Sciatic nerve (tissue), 2 donors: ENCODE data around the gene TSNAXIP1. TPM values are rescaled to one million over a fixed set of nuclear protein-coding genes. Genes with fewer than 3 reads are reported as not detected.

Experiments used
- ATAC-seq: fragments of 200-7000 bp; cut with Tn5 transposase; one replicate; pipeline ENCODE4 v1.9.1; 2020; ENCODE audit warnings: mild to moderate bottlenecking, moderate library complexity
- DNase-seq: peaks from one replicate; pipeline ENCODE4 v3.0.0-alpha.2; 2020; ENCODE audit warnings: low spot score
- intact Hi-C: fragments of 100-400 bp; cut with DNase I; formaldehyde crosslinking; loops from one replicate; pipeline ENCODE4 v1.14.2; 2022
- total RNA-seq: library from RNA; stranded (reverse); fragmentation: NEBNext Ultra II Directional; extraction: Animal tissue kit (Norgen Biotek cat#: 25700); gene quantifications from one replicate; pipeline ENCODE4 v1.2.1, GENCODE V29; 2021
- donor health status: DM: no; HTN: no; CAD: no.
- donor health status: DM: no; HTN: no; CAD: no.

TSNAXIP1 gene
- total RNA-seq, 1 donor from 2014 or later = 1.5 TPM

DNA sequence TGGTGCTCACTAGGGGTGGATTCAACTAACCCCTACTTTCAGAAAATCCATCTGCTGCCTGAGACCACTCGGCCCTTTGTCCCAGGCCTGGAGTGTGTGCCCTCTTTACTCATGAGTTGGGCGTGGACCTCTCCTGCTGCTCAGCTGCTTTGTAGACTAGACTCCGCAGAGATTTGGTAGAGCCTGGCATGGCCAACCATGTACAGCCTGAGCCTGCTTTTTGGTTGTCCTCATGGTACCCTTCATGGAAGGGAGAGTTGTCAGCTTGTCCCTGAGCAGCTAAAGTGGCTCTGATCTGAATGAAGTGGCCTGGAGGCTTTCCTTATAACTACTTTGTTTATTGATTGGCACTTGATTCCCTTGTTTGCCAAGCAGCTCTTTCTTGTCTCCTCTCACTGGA, 67.7 kb downstream of the TSNAXIP1 start:
- DNase-seq = no peak
- intact Hi-C loops = no loop called here
- ATAC-seq = no peak

DNA sequence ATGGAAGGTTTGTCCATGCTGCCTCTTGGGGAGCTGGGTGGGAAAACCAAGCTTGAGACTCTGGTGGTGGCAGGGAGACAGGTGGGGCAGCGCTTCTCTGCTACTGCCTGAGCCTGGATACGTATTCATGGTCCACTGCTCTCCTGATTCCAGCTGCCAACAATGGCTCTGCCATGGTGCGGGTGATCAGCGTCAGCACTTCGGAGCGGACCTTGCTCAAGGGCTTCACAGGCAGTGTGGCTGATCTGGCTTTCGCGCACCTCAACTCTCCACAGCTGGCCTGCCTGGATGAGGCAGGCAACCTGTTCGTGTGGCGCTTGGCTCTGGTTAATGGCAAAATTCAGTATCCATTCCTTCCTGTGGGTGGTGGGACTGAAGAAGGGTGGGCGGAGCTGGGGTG, 70.4 kb downstream of the TSNAXIP1 start:
- intact Hi-C loops = no loop called here
- no peak for DNase-seq
- no peak for ATAC-seq

Other genes with a start within 250 kb of the TSNAXIP1 start
- gene CTCF, start 244.4 kb upstream of the TSNAXIP1 start, total RNA-seq = 44.0 TPM
- gene CARMIL2, start 161.7 kb upstream of the TSNAXIP1 start, total RNA-seq = 2.8 TPM
- gene ACD, start 146.6 kb upstream of the TSNAXIP1 start, total RNA-seq = 21.2 TPM
- 5.6 TPM for gene PARD6A, start 145.9 kb upstream of the TSNAXIP1 start, total RNA-seq
- gene ENKD1, start 140.1 kb upstream of the TSNAXIP1 start, total RNA-seq = 19.7 TPM
- 8.6 TPM for gene C16orf86, start 140.1 kb upstream of the TSNAXIP1 start, total RNA-seq
- gene GFOD2, start 87.6 kb upstream of the TSNAXIP1 start, total RNA-seq = 16.8 TPM
- gene RANBP10, start 329 bp upstream of the TSNAXIP1 start, total RNA-seq = 21.7 TPM
- 22.7 TPM for gene THAP11, start 35.4 kb downstream of the TSNAXIP1 start, total RNA-seq
- gene NUTF2, start 40.0 kb downstream of the TSNAXIP1 start, total RNA-seq = 59.2 TPM
- 45.1 TPM for gene CENPT, start 40.8 kb downstream of the TSNAXIP1 start, total RNA-seq
- 40.2 TPM for gene EDC4, start 66.2 kb downstream of the TSNAXIP1 start, total RNA-seq
- 1.6 TPM for gene NRN1L, start 78.0 kb downstream of the TSNAXIP1 start, total RNA-seq
- 27.4 TPM for gene PSKH1, start 86.4 kb downstream of the TSNAXIP1 start, total RNA-seq
- gene CTRL, start 125.0 kb downstream of the TSNAXIP1 start, total RNA-seq = 0.98 TPM
- 35.3 TPM for gene PSMB10, start 130.0 kb downstream of the TSNAXIP1 start, total RNA-seq
- gene LCAT, start 137.2 kb downstream of the TSNAXIP1 start, total RNA-seq = 46.2 TPM
- gene SLC12A4, start 161.7 kb downstream of the TSNAXIP1 start, total RNA-seq = 115 TPM
- not detected for gene DPEP3, start 173.6 kb downstream of the TSNAXIP1 start, total RNA-seq
- 4.4 TPM for gene DPEP2, start 192.6 kb downstream of the TSNAXIP1 start, total RNA-seq
- not detected for gene DPEP2NB, start 209.0 kb downstream of the TSNAXIP1 start, total RNA-seq
- 6.3 TPM for gene DDX28, start 216.3 kb downstream of the TSNAXIP1 start, total RNA-seq
- gene DUS2, start 216.4 kb downstream of the TSNAXIP1 start, total RNA-seq = 14.7 TPM